HCT116 (cell line): Measurements from ENCODE around the gene TNFRSF18. TPM values are rescaled to one million over a fixed set of nuclear protein-coding genes. Genes with fewer than 3 reads are reported as not detected.

Source experiments
- ATAC-seq: fragments of 200-7000 bp; cut with Tn5 transposase; 2 replicates; pipeline ENCODE4 v1.9.1; 2020; ENCODE audit warnings: mild to moderate bottlenecking, moderate library complexity
- BruUV-seq: library from RNA; stranded (reverse); fragments of 400-500 nt; replicated peaks from 2 replicates; lab custom pipeline; 2021; lab: Mats Ljungman, UMichigan
- CTCF ChIA-PET: fragments of 300-600 bp; sonication (Branson Sonifier 250); formaldehyde crosslinking; loops from one replicate; lab custom pipeline; 2021; ENCODE audit warnings: antibody characterized with exemption; lab: Charles Lee
- POLR2A ChIA-PET: fragments of 300-600, 350-600 bp; sonication (Branson Sonifier 250); formaldehyde crosslinking; loops from one replicate; lab custom pipeline; 2021; ENCODE audit warnings: antibody characterized with exemption; lab: Charles Lee
- RAD21 ChIA-PET, 2 experiments: fragments of 300-600 bp; sonication (Branson Sonifier 250); formaldehyde crosslinking; loops; one replicate each; lab custom pipeline; 2023; ENCODE audit warnings: low total read pairs in 2 of 2; ENCODE audit not compliant: uncharacterized antibody in 2 of 2, unreplicated experiment in 2 of 2, low non-redundant PET in 1 of 2; lab: Charles Lee
- DNase-seq: peaks from one replicate; pipeline ENCODE4 v3.0.0-alpha.2; 2010; ENCODE audit warnings: low read depth, low spot score
- H2AFZ ChIP-seq: fragments of 200-600 bp; shearing (Covaris generic), sonication (generic); 2 replicates; pipeline ENCODE4 v1.6.1; 2017; ENCODE audit warnings: low read depth, mixed run types, mixed read lengths, antibody characterized with exemption, low read length; ENCODE audit not compliant: poor library complexity, severe bottlenecking
- H3K27ac ChIP-seq: 2 replicates; pipeline ENCODE4 v1.5.1; 2012; ENCODE audit warnings: low read depth, low read length
- H3K27me3 ChIP-seq: fragments of 200-600 bp; sonication (generic); 2 replicates; pipeline ENCODE4 v1.6.1; 2016; ENCODE audit warnings: mixed run types, low read length, mixed read lengths; ENCODE audit not compliant: insufficient read depth
- H3K36me3 ChIP-seq, 2 experiments: fragments of 200-500 bp in 1 of 2; fragments of 200-600 bp in 1 of 2; sonication (Bioruptor generic) in 1 of 2; sonication (generic) in 1 of 2; 2 replicates each; pipeline versions ENCODE4 v1.5.1 to v1.6.1; 2014 to 2016; ENCODE audit warnings: low read length in 2 of 2, inconsistent platforms in 1 of 2, mixed read lengths in 1 of 2, mixed run types in 1 of 2; ENCODE audit not compliant: insufficient read depth in 2 of 2, control insufficient read depth in 1 of 2
- H3K4me1 ChIP-seq, 2 experiments: fragments of 200-600 bp in 1 of 2; sonication (generic) in 1 of 2; 2 replicates each; pipeline versions ENCODE4 v1.5.1 to v1.6.1; 2012 to 2017; ENCODE audit warnings: low read length in 2 of 2, inconsistent platforms in 1 of 2, mild to moderate bottlenecking in 1 of 2, mixed read lengths in 1 of 2, mixed run types in 1 of 2, moderate library complexity in 1 of 2; ENCODE audit not compliant: insufficient read depth in 2 of 2, control insufficient read depth in 1 of 2
- H3K4me2 ChIP-seq: fragments of 200-600 bp; sonication (generic); 2 replicates; pipeline ENCODE4 v1.6.1; 2017; ENCODE audit warnings: mixed run types, low read length, mixed read lengths
- H3K4me3 ChIP-seq, 2 experiments: fragments of 200-600 bp in 1 of 2; sonication (generic) in 1 of 2; replicated peaks in 1 of 2; 2 replicates each; pipeline ENCODE4 v1.5.1; 2011 to 2016; ENCODE audit warnings: low read length in 2 of 2, control low read depth in 1 of 2, low read depth in 1 of 2, mild to moderate bottlenecking in 1 of 2, mixed read lengths in 1 of 2, mixed run types in 1 of 2
- H3K79me2 ChIP-seq: fragments of 200-600 bp; sonication (generic); 2 replicates; pipeline ENCODE4 v1.6.1; 2017; ENCODE audit warnings: mild to moderate bottlenecking, mixed run types, low read length, moderate library complexity, mixed read lengths; ENCODE audit not compliant: insufficient read depth
- H3K9ac ChIP-seq: fragments of 200-600 bp; sonication (generic); 2 replicates; pipeline ENCODE4 v1.6.1; 2016; ENCODE audit warnings: low read length, mixed read lengths
- H3K9me2 ChIP-seq: fragments of 200-600 bp; sonication (generic), shearing (Covaris generic); 2 replicates; pipeline ENCODE4 v1.6.1; 2017; ENCODE audit warnings: mixed run types, mild to moderate bottlenecking, moderate library complexity; ENCODE audit not compliant: insufficient read depth
- H3K9me3 ChIP-seq, 2 experiments: fragments of 200-500 bp in 1 of 2; fragments of 200-600 bp in 1 of 2; sonication (Bioruptor generic) in 1 of 2; sonication (generic) in 1 of 2; 2 replicates each; pipeline ENCODE4 v1.6.1; 2014 to 2017; ENCODE audit warnings: low read length in 2 of 2, mixed read lengths in 2 of 2, inconsistent platforms in 1 of 2, low read depth in 1 of 2, mild to moderate bottlenecking in 1 of 2, mixed run types in 1 of 2, moderate library complexity in 1 of 2; ENCODE audit not compliant: control insufficient read depth in 1 of 2, insufficient read depth in 1 of 2
- H4K20me1 ChIP-seq: fragments of 200-600 bp; sonication (generic), shearing (Covaris generic); 2 replicates; pipeline ENCODE4 v1.6.1; 2017; ENCODE audit warnings: mixed run types, mild to moderate bottlenecking, moderate library complexity; ENCODE audit not compliant: insufficient read depth
- CEBPB ChIP-seq: IDR thresholded peaks from 2 replicates; pipeline ENCODE4 v1.6.1; 2012; ENCODE audit warnings: low read depth
- ELF1 ChIP-seq: IDR thresholded peaks from 2 replicates; pipeline ENCODE4 v1.6.1; 2012; ENCODE audit warnings: low read depth, borderline replicate concordance
- EZH2phosphoT487 ChIP-seq: fragments of 200-600 bp; IDR thresholded peaks from 2 replicates; pipeline ENCODE4 v1.6.1; 2018; ENCODE audit warnings: antibody characterized with exemption, borderline replicate concordance
- FOSL1 ChIP-seq: IDR thresholded peaks from 2 replicates; pipeline ENCODE4 v1.6.1; 2012; ENCODE audit warnings: low read depth
- JUND ChIP-seq: IDR thresholded peaks from 2 replicates; pipeline ENCODE4 v1.6.1; 2012
- POLR2AphosphoS5 ChIP-seq: IDR thresholded peaks from 2 replicates; pipeline ENCODE4 v1.6.1; 2011; ENCODE audit warnings: mild to moderate bottlenecking, low read depth, low read length, moderate library complexity
- SIN3A ChIP-seq: IDR thresholded peaks from 2 replicates; pipeline ENCODE4 v1.6.1; 2012; ENCODE audit warnings: low read depth
- SP1 ChIP-seq: IDR thresholded peaks from 2 replicates; pipeline ENCODE4 v1.6.1; 2012; ENCODE audit warnings: low read depth
- TCF7L2 ChIP-seq: IDR thresholded peaks from 2 replicates; pipeline ENCODE4 v1.7.0; 2011; ENCODE audit warnings: borderline replicate concordance, inconsistent platforms; ENCODE audit not compliant: insufficient read depth, insufficient read length; ENCODE audit errors: extremely low read depth
- YY1 ChIP-seq: IDR thresholded peaks from 2 replicates; pipeline ENCODE4 v1.6.1; 2011; ENCODE audit warnings: low read length, low read depth, moderate library complexity, mild to moderate bottlenecking; ENCODE audit not compliant: insufficient replicate concordance; ENCODE audit errors: extremely low read depth
- ZBTB33 ChIP-seq: IDR thresholded peaks from 2 replicates; pipeline ENCODE4 v1.6.1; 2011; ENCODE audit warnings: mild to moderate bottlenecking, low read length, moderate library complexity; ENCODE audit not compliant: insufficient replicate concordance; ENCODE audit errors: extremely low read depth
- intact Hi-C: fragments of 100-400 bp; cut with micrococcal nuclease; formaldehyde crosslinking; loops from 2 replicates; pipeline ENCODE4 v1.10.0; 2022
- total RNA-seq: library from RNA; stranded (reverse); gene quantifications from one replicate; pipeline ENCODE4 v1.2.1, GENCODE V29; 2021; ENCODE audit not compliant: unreplicated experiment
- TF ChIP-seq, protein P1 (sequence below): IDR thresholded peaks from 2 replicates; pipeline ENCODE4 v1.6.1; 2012

Gene TNFRSF18
- total RNA-seq, 1 experiment from 2014 or later, result 56.2 TPM

GRCh38 chr1:1165485-1165884 lies 40.9 kb downstream of the TNFRSF18 start:
- Histone ChIP-seq H4K20me1 (no peaks in the 10 kb centered on the region), H3K79me2 (peaks cover 56% of the 10 kb centered on the region), H3K4me1 (peaks cover 15 to 34% of the 10 kb centered on the region in 2 experiments), H3K4me2 (peak overlapping the region; percentile 93), H3K9me3 (no peaks in the 10 kb centered on the region), H3K27ac (peak overlapping the region; percentile 98), H3K9ac (peak overlapping the region; percentile 96), H2AFZ (no peak overlapping the region), H3K4me3 (peak overlapping the region; percentile 88 to 97), H3K9me2 (no peaks in the 10 kb centered on the region), H3K27me3 (no peaks in the 10 kb centered on the region), H3K36me3 (peaks cover 0 to 2% of the 10 kb centered on the region in 2 experiments; a peak in 2 of 4 replicates)
- ATAC-seq (no peak), DNase-seq (no peak)
- ChIA-PET POLR2A (interaction anchor here (1.6 kb wide), 1 partner anchor 47 kb away, joined by 3 read pairs; no protein-coding TSS in a partner anchor), CTCF (no interaction called here), RAD21 (no interaction called here)
- intact Hi-C loops, result no loop called here
- BruUV-seq, result no TSS peak
- TF ChIP-seq SIN3A, result no peak
- TF ChIP-seq FOSL1, result no peak
- TF ChIP-seq TCF7L2, result no peak
- TF ChIP-seq EZH2phosphoT487, result no peak
- TF ChIP-seq, protein P1, sequence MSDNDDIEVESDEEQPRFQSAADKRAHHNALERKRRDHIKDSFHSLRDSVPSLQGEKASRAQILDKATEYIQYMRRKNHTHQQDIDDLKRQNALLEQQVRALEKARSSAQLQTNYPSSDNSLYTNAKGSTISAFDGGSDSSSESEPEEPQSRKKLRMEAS, result no peak
- no peak for TF ChIP-seq YY1
- TF ChIP-seq ELF1, result no peak
- no peak for TF ChIP-seq ZBTB33
- TF ChIP-seq JUND, result no peak
- TF ChIP-seq POLR2AphosphoS5, result no peak
- TF ChIP-seq SP1, result no peak
- TF ChIP-seq CEBPB, result no peak
